Measurements from ENCODE around the gene R3HDM2. TPM values are rescaled to one million over a fixed set of nuclear protein-coding genes. Genes with fewer than 3 reads are reported as not detected.

R3HDM2 gene
- total and polyA plus RNA-seq, 4 donors = 18.1 to 60.7 (median 30.6) TPM

DNA sequence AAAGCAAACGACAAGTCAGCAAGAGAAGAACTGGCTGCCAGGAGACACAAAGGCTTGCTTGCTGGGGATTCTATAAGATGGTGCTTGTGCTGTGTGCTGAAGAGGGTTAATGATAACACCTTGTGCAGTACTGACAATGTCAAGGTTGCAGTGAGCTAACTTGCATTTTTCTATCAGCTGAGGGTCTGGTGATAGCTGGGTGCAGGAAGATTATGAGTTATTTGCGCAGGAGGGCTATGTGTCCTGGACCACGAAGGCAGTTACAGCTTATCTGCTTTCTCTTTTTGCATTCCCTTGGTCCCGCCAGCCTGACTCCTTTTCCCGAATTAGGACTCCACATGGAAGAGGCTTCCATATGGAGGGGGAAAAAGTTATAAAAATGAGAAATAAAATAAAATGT is 42.4 kb downstream of the R3HDM2 start:
- 93 to 99% methylated on average over 5 of the region's 5 CpGs for WGBS, 2 donors
- ATAC-seq (ENCODE audit: insufficient read depth, low FRiP score) (no peak), DNase-seq (no peak)
- H3K4me1 ChIP-seq (ENCODE audit: control insufficient read depth in 5 of 5, insufficient read depth in 5 of 5, low read length in 5 of 5) = peaks cover 0 to 5% (median 0%) of the 10 kb centered on the region in 5 donors
- H3K4me3 ChIP-seq = no peak overlapping the region
- H3K27me3 ChIP-seq (ENCODE audit: control insufficient read depth in 3 of 3, insufficient read depth in 3 of 3, low read length in 2 of 3) = no peaks in the 10 kb centered on the region
- H3K9ac ChIP-seq (ENCODE audit: insufficient read depth in 1 of 2, low read length in 2 of 2) = no peak overlapping the region
- H3K36me3 ChIP-seq (ENCODE audit: control insufficient read depth in 4 of 4, insufficient read depth in 4 of 4, low read length in 4 of 4) = peaks cover 3 to 4% (median 3%) of the 10 kb centered on the region in 4 donors
- TF ChIP-seq CTCF (IDR thresholded peaks at IDR 0.05; ENCODE audit: control extremely low read depth, extremely low read depth) = no peak
- H3K27ac ChIP-seq (ENCODE audit: low read depth in 1 of 2, low read length in 1 of 2) = peak overlapping the region in 1 of 2 donors; percentile 64
- no peaks in the 10 kb centered on the region for H3K9me3 ChIP-seq (ENCODE audit: control insufficient read depth in 4 of 4, insufficient read depth in 3 of 4, low read length in 3 of 4)

- no peak overlapping the region for H3K4me3 ChIP-seq
- ATAC-seq (ENCODE audit: insufficient read depth, low FRiP score) = no peak
- no peaks in the 10 kb centered on the region for H3K9me3 ChIP-seq (ENCODE audit: control insufficient read depth in 4 of 4, insufficient read depth in 3 of 4, low read length in 3 of 4)
- WGBS, 2 donors = 98% methylated on average over 33 of the region's 33 CpGs
- H3K27ac ChIP-seq (ENCODE audit: low read depth in 1 of 2, low read length in 1 of 2) = no peak overlapping the region
- peaks cover 0 to 2% (median 0%) of the 10 kb centered on the region in 4 donors for H3K36me3 ChIP-seq (ENCODE audit: control insufficient read depth in 4 of 4, insufficient read depth in 4 of 4, low read length in 4 of 4)
- H3K4me1 ChIP-seq (ENCODE audit: control insufficient read depth in 5 of 5, insufficient read depth in 5 of 5, low read length in 5 of 5) = peaks cover 0 to 5% (median 0%) of the 10 kb centered on the region in 5 donors
- DNase-seq = no peak
- TF ChIP-seq CTCF (IDR thresholded peaks at IDR 0.05; ENCODE audit: control extremely low read depth, extremely low read depth) = no peak
- no peak overlapping the region for H3K9ac ChIP-seq (ENCODE audit: insufficient read depth in 1 of 2, low read length in 2 of 2)
- no peaks in the 10 kb centered on the region for H3K27me3 ChIP-seq (ENCODE audit: control insufficient read depth in 3 of 3, insufficient read depth in 3 of 3, low read length in 2 of 3)
These were observed 44.6 kb downstream of the R3HDM2 start for GRCh38 chr12:57386187-57386720.

DNA sequence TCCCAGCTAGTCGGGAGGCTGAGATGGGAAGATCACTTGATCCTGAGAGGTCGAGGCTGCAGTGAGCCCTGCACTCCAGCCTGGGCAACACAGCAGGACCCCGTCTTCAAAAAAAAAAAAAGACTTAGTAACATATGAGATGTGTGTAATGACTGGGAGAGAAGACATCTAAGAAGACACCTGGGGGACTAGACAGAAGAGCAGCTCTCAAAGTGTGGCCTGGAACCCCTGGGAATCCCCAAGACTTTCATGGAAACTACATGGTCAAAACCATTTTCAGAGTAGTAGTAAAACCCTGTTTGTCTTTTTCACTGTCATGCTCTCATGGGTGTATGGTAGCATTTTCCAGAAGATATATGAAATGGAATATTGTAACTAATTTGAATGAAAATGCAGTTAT is 45.3 kb downstream of the R3HDM2 start:
- Histone ChIP-seq H3K27me3 (ENCODE audit: control insufficient read depth in 3 of 3, insufficient read depth in 3 of 3, low read length in 2 of 3) (no peaks in the 10 kb centered on the region), H3K4me1 (ENCODE audit: control insufficient read depth in 5 of 5, insufficient read depth in 5 of 5, low read length in 5 of 5) (peaks cover 0 to 5% (median 0%) of the 10 kb centered on the region in 5 donors), H3K27ac (ENCODE audit: low read depth in 1 of 2, low read length in 1 of 2) (no peak overlapping the region), H3K9me3 (ENCODE audit: control insufficient read depth in 4 of 4, insufficient read depth in 3 of 4, low read length in 3 of 4) (no peaks in the 10 kb centered on the region), H3K4me3 (no peak overlapping the region), H3K36me3 (ENCODE audit: control insufficient read depth in 4 of 4, insufficient read depth in 4 of 4, low read length in 4 of 4) (peaks cover 0 to 2% (median 0%) of the 10 kb centered on the region in 4 donors), H3K9ac (ENCODE audit: insufficient read depth in 1 of 2, low read length in 2 of 2) (no peak overlapping the region)
- whole genome bisulfite sequencing, 2 donors = 84 to 96% methylated on average over 3 of the region's 3 CpGs
- no peak for TF ChIP-seq CTCF (IDR thresholded peaks at IDR 0.05; ENCODE audit: control extremely low read depth, extremely low read depth)
- ATAC-seq (ENCODE audit: insufficient read depth, low FRiP score) = no peak
- DNase-seq = no peak

GRCh38 chr12:57384478-57384877 is 46.4 kb downstream of the R3HDM2 start:
- no peak overlapping the region for H3K4me3 ChIP-seq
- no peak overlapping the region for H3K27ac ChIP-seq (ENCODE audit: low read depth in 1 of 2, low read length in 1 of 2)
- no peak for TF ChIP-seq CTCF (IDR thresholded peaks at IDR 0.05; ENCODE audit: control extremely low read depth, extremely low read depth)
- H3K9ac ChIP-seq (ENCODE audit: insufficient read depth in 1 of 2, low read length in 2 of 2) = no peak overlapping the region
- DNase-seq (no peak), ATAC-seq (ENCODE audit: insufficient read depth, low FRiP score) (no peak)
- peaks cover 0 to 2% (median 0%) of the 10 kb centered on the region in 5 donors for H3K4me1 ChIP-seq (ENCODE audit: control insufficient read depth in 5 of 5, insufficient read depth in 5 of 5, low read length in 5 of 5)
- no peaks in the 10 kb centered on the region for H3K9me3 ChIP-seq (ENCODE audit: control insufficient read depth in 4 of 4, insufficient read depth in 3 of 4, low read length in 3 of 4)
- peaks cover 0 to 2% (median 0%) of the 10 kb centered on the region in 4 donors for H3K36me3 ChIP-seq (ENCODE audit: control insufficient read depth in 4 of 4, insufficient read depth in 4 of 4, low read length in 4 of 4)
- WGBS, 2 donors = 86 to 97% methylated on average over 1 of the region's 1 CpG
- H3K27me3 ChIP-seq (ENCODE audit: control insufficient read depth in 3 of 3, insufficient read depth in 3 of 3, low read length in 2 of 3) = no peaks in the 10 kb centered on the region

Data from lung (tissue), 12 donors.